Measurements from ENCODE around the gene REG3G.

REG3G gene

GRCh38 chr2:79025421-79025820 is at the start of gene REG3G:
TSS of gene REG3G (plus strand) at chr2:79025702. CDS start at chr2:79026094, 392 bp downstream.
- no peak for DNase-seq

GRCh38 chr2:78977661-78978145 is 47.8 kb upstream of the REG3G start:
- DNase-seq: peak; percentile 69

- no peak for DNase-seq
Measured at GRCh38 chr2:78978340-78978739, 47.2 kb upstream of the REG3G start.

- peak; percentile 72 for DNase-seq
Measured at GRCh38 chr2:78979380-78980151, 45.9 kb upstream of the REG3G start.

GRCh38 chr2:78980152-78980465 is 45.4 kb upstream of the REG3G start:
- DNase-seq: no peak

GRCh38 chr2:78980871-78981270 is 44.6 kb upstream of the REG3G start:
- DNase-seq: no peak

GRCh38 chr2:78982638-78983330 is 42.7 kb upstream of the REG3G start:
- no peak for DNase-seq

- DNase-seq: no peak
Measured at GRCh38 chr2:78984386-78984785, 41.1 kb upstream of the REG3G start.

- DNase-seq: no peak
Measured at GRCh38 chr2:78985558-78985957, 39.9 kb upstream of the REG3G start.

- no peak for DNase-seq
Measured at GRCh38 chr2:78989051-78989450, 36.5 kb upstream of the REG3G start.

- DNase-seq: peak; percentile 43
Measured at GRCh38 chr2:78992451-78992806, 33.1 kb upstream of the REG3G start.

GRCh38 chr2:78992807-78993517 is 32.5 kb upstream of the REG3G start:
- no peak for DNase-seq

- no peak for DNase-seq
Measured at GRCh38 chr2:78993518-78994148, 31.9 kb upstream of the REG3G start.

- DNase-seq: no peak
Measured at GRCh38 chr2:78994789-78995188, 30.7 kb upstream of the REG3G start.

- peak; percentile 52 for DNase-seq
Measured at GRCh38 chr2:78999406-78999805, 26.1 kb upstream of the REG3G start.

- no peak for DNase-seq
Measured at GRCh38 chr2:79000008-79000576, 25.4 kb upstream of the REG3G start.

GRCh38 chr2:79001285-79001684 is 24.2 kb upstream of the REG3G start:
- DNase-seq: no peak

- DNase-seq: no peak
Measured at GRCh38 chr2:79004680-79005079, 20.8 kb upstream of the REG3G start.

GRCh38 chr2:79005216-79005615 is 20.3 kb upstream of the REG3G start:
- DNase-seq: no peak

- no peak for DNase-seq
Measured at GRCh38 chr2:79009388-79009787, 16.1 kb upstream of the REG3G start.

GRCh38 chr2:79011496-79011895 is 14.0 kb upstream of the REG3G start:
- no peak for DNase-seq

- DNase-seq: no peak
Measured at GRCh38 chr2:79013629-79014028, 11.9 kb upstream of the REG3G start.

GRCh38 chr2:79016342-79016741 is 9.2 kb upstream of the REG3G start:
- DNase-seq: no peak
